ENCODE measurements around the gene C2CD4D.

DNA sequence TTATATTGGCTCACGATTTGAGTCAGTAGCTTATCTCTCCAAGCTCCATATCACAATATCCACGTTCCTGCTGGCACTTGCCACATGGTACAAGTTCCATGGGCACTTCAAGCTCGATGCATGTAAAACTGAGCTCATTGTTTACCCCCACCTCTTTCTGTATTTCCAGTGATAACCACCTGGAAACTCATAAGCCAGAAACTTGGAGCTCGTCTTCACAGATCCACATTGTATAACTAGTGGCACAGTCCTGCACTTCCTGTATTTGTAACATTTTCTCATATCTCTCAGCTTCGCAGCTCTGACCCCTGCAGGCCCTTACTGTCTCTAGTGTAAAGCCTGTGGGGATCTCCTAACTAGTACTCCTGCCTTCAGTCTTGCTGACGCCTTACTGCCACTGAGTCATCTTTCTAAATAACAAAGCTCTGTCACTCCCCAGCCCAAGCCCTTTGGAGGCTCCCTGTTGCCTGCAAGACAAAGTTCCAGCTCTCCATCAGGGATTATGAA is 6.5 kb upstream of the C2CD4D start:
- TF ChIP-seq, protein P1, sequence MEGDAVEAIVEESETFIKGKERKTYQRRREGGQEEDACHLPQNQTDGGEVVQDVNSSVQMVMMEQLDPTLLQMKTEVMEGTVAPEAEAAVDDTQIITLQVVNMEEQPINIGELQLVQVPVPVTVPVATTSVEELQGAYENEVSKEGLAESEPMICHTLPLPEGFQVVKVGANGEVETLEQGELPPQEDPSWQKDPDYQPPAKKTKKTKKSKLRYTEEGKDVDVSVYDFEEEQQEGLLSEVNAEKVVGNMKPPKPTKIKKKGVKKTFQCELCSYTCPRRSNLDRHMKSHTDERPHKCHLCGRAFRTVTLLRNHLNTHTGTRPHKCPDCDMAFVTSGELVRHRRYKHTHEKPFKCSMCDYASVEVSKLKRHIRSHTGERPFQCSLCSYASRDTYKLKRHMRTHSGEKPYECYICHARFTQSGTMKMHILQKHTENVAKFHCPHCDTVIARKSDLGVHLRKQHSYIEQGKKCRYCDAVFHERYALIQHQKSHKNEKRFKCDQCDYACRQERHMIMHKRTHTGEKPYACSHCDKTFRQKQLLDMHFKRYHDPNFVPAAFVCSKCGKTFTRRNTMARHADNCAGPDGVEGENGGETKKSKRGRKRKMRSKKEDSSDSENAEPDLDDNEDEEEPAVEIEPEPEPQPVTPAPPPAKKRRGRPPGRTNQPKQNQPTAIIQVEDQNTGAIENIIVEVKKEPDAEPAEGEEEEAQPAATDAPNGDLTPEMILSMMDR (IDR thresholded peaks at IDR 0.05; ENCODE audit: insufficient read depth, low read depth, low read length): no peak
- TF ChIP-seq EZH2 (IDR thresholded peaks at IDR 0.05; ENCODE audit: insufficient read depth, low read length): no peak
